GM21367 (cell line): ENCODE results near the gene ZNF837.
"Not testable (repeated sequence)": the region's sequence is repeated elsewhere in the genome, so short reads cannot be mapped to it uniquely, and the experiment has no call there.

ENCODE experiments used
- ATAC-seq: cut with Tn5 transposase; IDR thresholded peaks from one replicate; pipeline ENCODE4 v1.9.1; 2021; ENCODE audit not compliant: unreplicated experiment

Gene ZNF837

GRCh38 chr19:58380662-58381459 lies at the start of gene ZNF837:
TSS of gene ZNF837 (minus strand) at chr19:58381030. CDS start at chr19:58369332, 11,698 bp downstream.
- ATAC-seq = peak; percentile 68

DNA sequence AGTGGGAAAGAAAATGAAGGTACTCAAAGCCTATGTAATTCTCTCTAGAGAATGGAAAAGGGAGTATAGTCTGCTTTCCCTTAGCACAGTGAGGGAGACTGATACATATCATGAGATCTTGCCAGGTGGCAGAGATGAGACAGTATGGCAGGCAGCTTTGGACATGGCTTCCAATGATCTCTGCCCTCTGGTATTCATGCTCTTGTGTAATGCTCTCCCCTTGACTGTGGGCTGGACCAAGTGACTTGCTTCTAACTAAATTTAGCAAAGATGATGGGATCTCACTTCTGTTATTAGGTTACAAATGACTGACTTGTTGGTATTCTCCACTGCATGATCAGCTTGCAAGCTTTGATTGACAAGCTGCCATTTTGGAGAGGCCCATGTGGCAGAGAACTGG lies 48.9 kb upstream of the ZNF837 start:
- ATAC-seq = no peak

DNA sequence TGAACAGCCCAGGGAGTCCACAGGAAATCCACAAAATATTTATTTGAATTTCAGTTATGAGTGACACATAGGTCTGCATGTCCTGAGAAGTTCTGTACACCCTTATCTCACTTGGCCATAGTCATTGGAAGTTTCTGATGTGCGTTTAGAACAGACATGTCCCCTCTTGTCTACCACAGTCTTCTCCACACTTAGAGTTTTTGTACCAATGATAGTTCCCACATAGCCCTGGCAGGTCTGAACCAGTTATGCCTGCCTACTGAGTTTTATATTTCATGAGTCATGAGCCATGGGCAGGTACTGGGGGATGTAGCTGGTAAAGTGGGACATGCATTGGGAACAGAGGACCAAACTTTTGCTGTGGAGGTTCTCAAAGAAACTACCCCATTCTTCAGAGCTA lies 47.8 kb upstream of the ZNF837 start:
- ATAC-seq = no peak

- no peak for ATAC-seq
These were observed 36.2 kb upstream of the ZNF837 start for GRCh38 chr19:58417071-58417470.

GRCh38 chr19:58416604-58417003 lies 35.8 kb upstream of the ZNF837 start:
- no peak for ATAC-seq

DNA sequence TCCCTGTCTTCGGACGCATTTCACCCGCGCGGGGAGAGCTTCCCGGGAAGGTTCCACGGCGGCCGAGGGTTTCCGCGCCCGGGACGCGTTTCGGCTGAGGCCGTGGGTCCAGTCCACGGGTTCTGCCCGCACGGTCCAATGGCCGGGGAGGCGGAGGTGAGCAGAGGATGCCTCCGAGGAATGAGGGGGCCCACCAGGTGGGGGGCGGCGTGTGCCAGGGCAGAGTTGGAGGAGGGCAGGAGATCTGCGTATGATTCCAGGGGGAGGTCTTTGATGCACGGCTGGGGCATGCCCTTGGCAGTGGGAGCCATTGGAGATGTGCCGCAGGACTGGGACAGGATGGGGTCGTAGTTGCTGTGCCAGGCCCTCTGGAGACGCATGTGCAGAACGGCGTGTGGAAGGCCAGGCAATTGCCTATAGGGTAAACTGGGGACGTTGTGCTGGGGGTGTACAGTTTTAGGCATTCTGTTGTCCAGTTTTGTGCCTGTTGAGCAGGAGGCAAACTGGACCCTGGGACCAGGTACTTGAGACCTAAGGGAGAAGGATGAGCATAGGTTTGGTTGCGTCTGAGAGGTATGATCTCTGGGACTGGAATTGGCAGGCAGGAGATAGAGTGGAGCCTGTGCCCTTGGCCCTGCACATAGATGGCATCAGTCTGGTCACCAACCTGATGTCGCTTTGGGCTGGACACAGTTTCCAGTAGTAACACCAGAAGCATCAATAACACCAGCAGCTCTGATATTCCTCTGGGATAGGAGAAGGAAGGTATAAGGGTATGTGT lies 28.4 kb upstream of the ZNF837 start:
- ATAC-seq = no peak

GRCh38 chr19:58408152-58409009 lies 27.6 kb upstream of the ZNF837 start, which contains the start of gene ZNF584:
TSS of gene ZNF584 (plus strand) at chr19:58408649. CDS start at chr19:58409148, 499 bp downstream.
- ATAC-seq = peak; percentile 88

DNA sequence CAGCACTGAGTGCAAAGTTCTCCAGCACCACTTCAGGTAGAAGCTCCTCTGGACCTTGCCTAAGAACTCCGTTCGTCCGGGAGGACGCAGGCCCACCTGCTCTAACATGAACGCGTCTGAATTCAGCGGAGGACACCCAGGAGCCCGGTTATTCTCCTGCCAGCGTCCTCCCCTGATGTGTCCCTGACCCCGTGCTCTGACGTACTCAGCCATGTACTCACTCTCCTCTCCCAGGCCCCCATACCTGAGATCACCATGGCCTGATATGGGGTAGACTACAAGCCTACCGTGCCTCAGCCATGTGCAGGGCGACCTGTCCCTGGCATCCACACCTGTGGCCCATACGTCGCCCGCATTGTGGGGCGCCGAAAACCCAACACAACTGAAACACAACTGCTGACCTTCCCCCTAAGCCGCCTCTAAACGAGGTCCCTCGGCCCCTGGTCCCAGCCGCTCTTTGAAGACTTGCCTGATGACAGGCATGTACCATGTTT lies 26.9 kb upstream of the ZNF837 start:
- no peak for ATAC-seq

DNA sequence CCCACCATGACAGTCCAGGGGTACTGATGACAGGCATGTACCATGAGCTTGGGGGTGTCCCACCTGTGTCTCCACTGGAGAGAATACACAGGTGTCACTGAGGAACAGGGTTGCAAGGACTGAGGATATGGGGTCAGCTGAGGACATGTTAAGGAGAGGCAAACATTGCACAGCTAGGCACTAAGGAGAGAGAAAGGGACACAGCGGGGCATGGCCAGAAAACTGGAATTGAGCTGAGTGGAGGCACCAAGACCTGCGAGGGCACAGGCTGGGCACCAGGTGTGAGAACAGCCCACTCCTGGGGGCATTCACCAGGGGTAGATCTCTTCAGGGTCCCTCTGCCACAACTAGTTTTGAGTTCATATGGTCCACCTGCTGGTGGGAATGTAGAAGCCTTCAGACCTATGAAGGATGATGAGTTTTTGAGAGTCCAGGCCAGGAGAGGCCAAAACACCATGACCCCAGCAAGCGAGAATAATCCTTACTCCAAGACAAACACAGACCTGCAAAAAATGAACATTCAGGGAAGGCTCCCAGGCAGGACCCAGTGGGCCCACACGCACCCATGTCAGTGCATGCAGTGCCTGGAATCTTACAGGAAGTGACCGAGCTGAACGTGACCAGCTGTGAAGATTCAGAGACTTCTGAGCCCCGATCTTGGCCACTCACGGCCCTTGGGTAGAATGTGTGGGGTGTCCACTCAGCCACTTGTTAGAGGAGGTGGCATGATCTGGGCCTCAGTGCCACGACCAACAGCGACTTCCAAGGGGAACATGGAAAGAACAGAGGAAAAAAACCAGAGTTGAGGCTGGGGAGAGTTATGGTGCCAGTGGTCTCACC lies 26.2 kb upstream of the ZNF837 start:
- ATAC-seq = no peak

GRCh38 chr19:58403920-58404478 lies 23.2 kb upstream of the ZNF837 start:
- not testable (repeated sequence) for ATAC-seq

GRCh38 chr19:58401840-58402421 lies 21.1 kb upstream of the ZNF837 start:
- ATAC-seq = no peak

- ATAC-seq = peak; percentile 91
These were observed 20.3 kb upstream of the ZNF837 start for GRCh38 chr19:58400916-58401839.

- no peak for ATAC-seq
These were observed 19.6 kb upstream of the ZNF837 start for GRCh38 chr19:58400316-58400915.

DNA sequence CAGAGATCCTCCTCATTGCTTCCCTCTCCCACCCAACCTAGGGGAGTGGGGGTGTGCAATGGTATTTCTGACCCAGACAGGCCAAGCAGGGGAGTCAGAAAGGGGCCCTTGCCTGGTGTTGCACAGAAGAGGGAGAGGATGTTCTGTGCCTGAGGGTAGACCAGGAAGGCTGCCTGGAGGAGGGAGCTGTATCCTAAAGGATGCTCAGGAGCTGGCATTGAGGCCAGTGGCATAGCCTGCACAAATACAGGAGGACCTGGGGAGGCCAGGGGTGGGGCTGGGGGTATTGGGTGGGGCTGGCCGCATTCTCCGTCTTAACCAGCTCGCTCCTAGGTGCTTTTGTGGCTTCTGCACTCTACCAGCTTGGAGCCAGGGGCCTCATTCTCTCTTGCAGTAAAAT lies 19.1 kb upstream of the ZNF837 start:
- no peak for ATAC-seq

DNA sequence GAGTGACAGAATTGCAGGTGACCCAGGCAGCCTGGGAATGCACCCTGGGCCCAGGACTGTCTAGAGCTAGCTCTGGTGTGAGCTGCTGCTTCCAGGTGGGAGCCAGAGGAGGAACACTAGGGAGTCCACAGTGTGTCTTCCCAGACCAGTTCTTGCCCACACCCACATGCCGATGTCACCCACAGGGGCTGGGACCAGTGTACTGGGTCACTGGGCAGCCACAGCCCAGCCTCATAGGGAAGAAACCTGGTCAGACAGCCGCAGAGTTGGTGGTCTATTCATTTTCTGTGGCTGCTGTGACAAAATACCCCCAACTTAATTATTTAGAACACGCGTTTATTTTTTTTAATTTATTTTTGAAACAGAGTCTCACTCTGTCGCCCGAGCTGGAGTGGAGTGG lies 17.7 kb upstream of the ZNF837 start:
- ATAC-seq = no peak

DNA sequence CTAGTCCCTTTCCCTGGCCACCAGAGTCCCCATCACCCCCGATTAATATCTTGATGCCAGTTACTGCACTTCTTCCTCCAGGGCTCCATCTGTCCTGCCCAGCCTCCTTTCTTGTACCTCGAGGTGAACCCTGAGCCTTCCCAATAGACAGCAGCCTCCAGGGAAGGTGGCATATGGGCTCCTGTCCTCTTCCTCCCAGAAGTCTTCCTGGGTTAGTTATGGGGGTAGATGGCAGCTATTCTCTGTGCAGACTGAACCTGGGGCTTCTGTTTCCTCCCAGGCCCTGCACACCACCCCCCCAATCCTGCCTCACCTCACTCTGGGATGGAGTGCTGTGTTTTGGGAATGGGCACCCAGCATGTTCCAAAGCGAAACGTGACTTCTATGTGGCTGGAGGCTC lies 17.3 kb upstream of the ZNF837 start:
- no peak for ATAC-seq

GRCh38 chr19:58397533-58398037 lies 16.8 kb upstream of the ZNF837 start:
- no peak for ATAC-seq
